Limb (tissue), 2 donors: ENCODE measurements around the gene CYYR1.

Source experiments
- DNase-seq, 2 donors: peaks; one replicate each; pipeline ENCODE4 v3.0.0-alpha.2; 2016; ENCODE audit errors: extremely low spot score in 2 of 2

The CYYR1 gene

GRCh38 chr21:26438976-26439375, 134.1 kb downstream of the CYYR1 start:
- DNase-seq, result no peak

- no peak for DNase-seq
These were observed 135.6 kb downstream of the CYYR1 start for GRCh38 chr21:26437326-26438009.

- no peak for DNase-seq
These were observed 139.7 kb downstream of the CYYR1 start for GRCh38 chr21:26433386-26433785.

GRCh38 chr21:26432410-26432809, 140.7 kb downstream of the CYYR1 start:
- no peak for DNase-seq

GRCh38 chr21:26425576-26425975, 147.5 kb downstream of the CYYR1 start:
- DNase-seq, result no peak

GRCh38 chr21:26423511-26423910, 149.6 kb downstream of the CYYR1 start:
- no peak for DNase-seq

- no peak for DNase-seq
These were observed 150.4 kb downstream of the CYYR1 start for GRCh38 chr21:26422706-26423105.

- DNase-seq, result no peak
These were observed 150.9 kb downstream of the CYYR1 start for GRCh38 chr21:26422138-26422537.

GRCh38 chr21:26421724-26422123, 151.4 kb downstream of the CYYR1 start:
- no peak for DNase-seq
